ENCODE measurements around the gene PLCB4. TPM values are rescaled to one million over a fixed set of nuclear protein-coding genes. Genes with fewer than 3 reads are reported as not detected.

PLCB4 gene
- polyA plus RNA-seq, 3 donors: not detected

- Histone ChIP-seq H3K9me3 (replicated peaks in 1 of 2; ENCODE audit: control insufficient read depth in 1 of 2, insufficient read depth in 1 of 2, low read length in 2 of 2) (no peaks in the 10 kb centered on the region), H3K4me3 (replicated peaks in 1 of 3; ENCODE audit: low read depth in 2 of 3, low read length in 3 of 3) (no peak overlapping the region), H3K4me1 (ENCODE audit: control insufficient read depth in 1 of 2, insufficient read depth in 2 of 2, low read length in 2 of 2) (no peaks in the 10 kb centered on the region), H3K27me3 (ENCODE audit: control insufficient read depth in 2 of 2, insufficient read depth in 2 of 2, low read length in 2 of 2) (no peaks in the 10 kb centered on the region), H3K36me3 (replicated peaks in 1 of 2; ENCODE audit: control insufficient read depth in 1 of 2, insufficient read depth in 2 of 2, low read length in 2 of 2) (no peaks in the 10 kb centered on the region), H4K20me1 (ENCODE audit: insufficient read depth, low read length) (no peaks in the 10 kb centered on the region), H3K4me2 (replicated peaks; ENCODE audit: extremely low read depth, low read length, poor library complexity, severe bottlenecking) (no peak overlapping the region), H2AFZ (ENCODE audit: insufficient read depth, low read depth, low read length, poor library complexity, severe bottlenecking) (no peak overlapping the region), H3K9ac (ENCODE audit: insufficient read depth, low read length, poor library complexity, severe bottlenecking) (no peak overlapping the region), H3K79me2 (ENCODE audit: insufficient read depth, low read length) (no peaks in the 10 kb centered on the region), H3K27ac (ENCODE audit: low read depth in 1 of 2, low read length in 2 of 2) (no peak overlapping the region)
- no peak for DNase-seq
- Mint-ChIP-seq H3K27ac (no peak overlapping the region), H3K27me3 (ENCODE audit: low read depth in 3 of 3) (peaks cover 0 to 4% (median 0%) of the 10 kb centered on the region in 3 donors), H3K9me3 (no peaks in the 10 kb centered on the region), H3K4me1 (no peaks in the 10 kb centered on the region), H3K36me3 (no peaks in the 10 kb centered on the region), H3K4me3 (no peak overlapping the region)
- intact Hi-C loops (cut with micrococcal nuclease): no loop called here
- 92% methylated on average over 4 of the region's 9 CpGs for WGBS (ENCODE audit: insufficient coverage)
- no peak for TF ChIP-seq CTCF (IDR thresholded peaks at IDR 0.05)
These were observed 358.8 kb downstream of the PLCB4 start for GRCh38 chr20:9427430-9428291.

GRCh38 chr20:9428292-9428607 lies 359.4 kb downstream of the PLCB4 start:
- Histone ChIP-seq H3K27me3 (ENCODE audit: control insufficient read depth in 2 of 2, insufficient read depth in 2 of 2, low read length in 2 of 2) (no peaks in the 10 kb centered on the region), H3K9ac (ENCODE audit: insufficient read depth, low read length, poor library complexity, severe bottlenecking) (no peak overlapping the region), H3K9me3 (replicated peaks in 1 of 2; ENCODE audit: control insufficient read depth in 1 of 2, insufficient read depth in 1 of 2, low read length in 2 of 2) (no peaks in the 10 kb centered on the region), H2AFZ (ENCODE audit: insufficient read depth, low read depth, low read length, poor library complexity, severe bottlenecking) (no peak overlapping the region), H3K4me2 (replicated peaks; ENCODE audit: extremely low read depth, low read length, poor library complexity, severe bottlenecking) (no peak overlapping the region), H3K79me2 (ENCODE audit: insufficient read depth, low read length) (no peaks in the 10 kb centered on the region), H4K20me1 (ENCODE audit: insufficient read depth, low read length) (no peaks in the 10 kb centered on the region), H3K4me1 (ENCODE audit: control insufficient read depth in 1 of 2, insufficient read depth in 2 of 2, low read length in 2 of 2) (no peaks in the 10 kb centered on the region), H3K36me3 (replicated peaks in 1 of 2; ENCODE audit: control insufficient read depth in 1 of 2, insufficient read depth in 2 of 2, low read length in 2 of 2) (no peaks in the 10 kb centered on the region), H3K27ac (ENCODE audit: low read depth in 1 of 2, low read length in 2 of 2) (no peak overlapping the region), H3K4me3 (replicated peaks in 1 of 3; ENCODE audit: low read depth in 2 of 3, low read length in 3 of 3) (no peak overlapping the region)
- no peak for DNase-seq
- Mint-ChIP-seq H3K27ac (no peak overlapping the region), H3K36me3 (no peaks in the 10 kb centered on the region), H3K4me1 (no peaks in the 10 kb centered on the region), H3K4me3 (no peak overlapping the region), H3K9me3 (no peaks in the 10 kb centered on the region), H3K27me3 (ENCODE audit: low read depth in 3 of 3) (peaks cover 0 to 4% (median under 1%) of the 10 kb centered on the region in 3 donors)
- TF ChIP-seq CTCF (IDR thresholded peaks at IDR 0.05): no peak
- intact Hi-C loops (cut with micrococcal nuclease): no loop called here

Measured in CD14-positive monocyte (primary cell).